T-helper 1 cell (primary cell): Measurements from ENCODE around the gene DEFB128.
"Not testable (repeated sequence)": the region's sequence is repeated elsewhere in the genome, so short reads cannot be mapped to it uniquely, and the experiment has no call there.

ENCODE experiments used
- DNase-seq, 5 donors: peaks; one replicate each; pipeline ENCODE4 v3.0.0-alpha.2; 2012 to 2020
- total RNA-seq, 4 donors: gene quantifications; one replicate each; lab custom pipeline; 2026; lab: John Stamatoyannopoulos, UW

Gene DEFB128
- total RNA-seq: 0 reads per million in 4 donors

- DNase-seq: no peak
These were observed at the start of gene DEFB128 for GRCh38 chr20:189611-190010. Gene DEFB128, minus strand, starts transcription at chr20:189711. Its CDS starts 88 bp downstream, at chr20:189623.

GRCh38 chr20:237929-238328, 48.4 kb upstream of the DEFB128 start:
- peak in 1 of 5 donors; percentile 58 for DNase-seq

GRCh38 chr20:237489-237888, 48.0 kb upstream of the DEFB128 start:
- peak in 1 of 5 donors; percentile 14 for DNase-seq

GRCh38 chr20:235891-236290, 46.4 kb upstream of the DEFB128 start:
- no peak for DNase-seq

GRCh38 chr20:227439-228105, 38.1 kb upstream of the DEFB128 start:
- DNase-seq: no peak

- no peak for DNase-seq
These were observed 37.4 kb upstream of the DEFB128 start, which contains the start of gene DEFB129 for GRCh38 chr20:226958-227357. Gene DEFB129, plus strand, starts transcription at chr20:227258. Its CDS starts 31 bp downstream, at chr20:227289.

GRCh38 chr20:225879-226278, 36.4 kb upstream of the DEFB128 start:
- not testable (repeated sequence) for DNase-seq

GRCh38 chr20:221258-221830, 31.8 kb upstream of the DEFB128 start:
- DNase-seq: no peak

- DNase-seq: no peak
These were observed 30.0 kb upstream of the DEFB128 start for GRCh38 chr20:219290-220115.

- no peak for DNase-seq
These were observed 27.8 kb upstream of the DEFB128 start for GRCh38 chr20:217266-217665.

- DNase-seq: no peak
These were observed 26.3 kb upstream of the DEFB128 start for GRCh38 chr20:215796-216195.

GRCh38 chr20:214383-214782, 24.9 kb upstream of the DEFB128 start:
- DNase-seq: no peak

GRCh38 chr20:210809-211502, 21.4 kb upstream of the DEFB128 start:
- DNase-seq: no peak

GRCh38 chr20:208942-209566, 19.5 kb upstream of the DEFB128 start:
- DNase-seq: peak in 2 of 5 donors; percentile 10 to 41

- DNase-seq: not testable (repeated sequence)
These were observed 14.1 kb upstream of the DEFB128 start for GRCh38 chr20:203630-204029.

GRCh38 chr20:199996-200395, 10.5 kb upstream of the DEFB128 start:
- no peak for DNase-seq

GRCh38 chr20:198225-198624, 8.7 kb upstream of the DEFB128 start:
- DNase-seq: no peak

GRCh38 chr20:187733-188132, 1.8 kb downstream of the DEFB128 start:
- no peak for DNase-seq

GRCh38 chr20:184288-184687, 5.2 kb downstream of the DEFB128 start:
- no peak for DNase-seq

GRCh38 chr20:168876-169275, 20.6 kb downstream of the DEFB128 start:
- no peak for DNase-seq

GRCh38 chr20:164618-165017, 24.9 kb downstream of the DEFB128 start:
- DNase-seq: no peak

GRCh38 chr20:157154-157553, 32.4 kb downstream of the DEFB128 start, which contains the start of gene DEFB127:
Gene DEFB127, plus strand, starts transcription at chr20:157454. Its CDS starts 91 bp downstream, at chr20:157545.
- no peak for DNase-seq
